Caco-2 (cell line): ENCODE data around the gene SPECC1L. TPM values are rescaled to one million over a fixed set of nuclear protein-coding genes. Genes with fewer than 3 reads are reported as not detected.

ENCODE experiments used
- Bru-seq: library from RNA; stranded (reverse); fragments of 400-500 nt; gene quantifications from one replicate; lab custom pipeline; 2021; lab: Mats Ljungman, UMichigan
- BruChase-seq, 2 experiments: library from RNA; stranded (reverse); fragments of 400-500 nt; gene quantifications; one replicate each; lab custom pipeline; 2021; lab: Mats Ljungman, UMichigan
- BruUV-seq: library from RNA; stranded (reverse); fragments of 400-500 nt; replicated peaks from 2 replicates; lab custom pipeline; 2021; lab: Mats Ljungman, UMichigan
- CTCF ChIA-PET: fragments of 300-600 bp; sonication (Branson Sonifier 250); formaldehyde crosslinking; loops from one replicate; lab custom pipeline; 2022; ENCODE audit warnings: antibody characterized with exemption; lab: Charles Lee
- POLR2A ChIA-PET: fragments of 300-600 bp; sonication (Branson Sonifier 250); formaldehyde crosslinking; loops from one replicate; lab custom pipeline; 2022; ENCODE audit warnings: antibody characterized with exemption; lab: Charles Lee
- DNase-seq, 2 experiments: peaks; one replicate each; pipeline versions ENCODE4 v3.0.0 to v3.0.0-alpha.2; 2020 to 2022
- H3K27me3 ChIP-seq: replicated peaks from 2 replicates; pipeline ENCODE4 v1.6.0; 2011; ENCODE audit warnings: low read length; ENCODE audit not compliant: control insufficient read depth, insufficient read depth
- H3K36me3 ChIP-seq: 2 replicates; pipeline ENCODE4 v1.5.1; 2011; ENCODE audit warnings: low read length; ENCODE audit not compliant: control insufficient read depth, insufficient read depth
- H3K4me1 ChIP-seq: fragments of 250-450 bp; sonication (Bioruptor Pico); 2 replicates; pipeline ENCODE4 v1.5.1; 2020; ENCODE audit warnings: mild to moderate bottlenecking
- H3K4me3 ChIP-seq: 2 replicates; pipeline ENCODE4 v1.5.1; 2011; ENCODE audit warnings: low read depth, mild to moderate bottlenecking, control low read depth, low read length
- H3K9me3 ChIP-seq: fragments of 250-450 bp; sonication (Bioruptor Pico); 2 replicates; pipeline ENCODE4 v1.5.1; 2020; ENCODE audit warnings: mild to moderate bottlenecking, moderate library complexity
- H3K27ac Mint-ChIP-seq: one replicate; pipeline ENCODE4 v1.8.0; 2022; ENCODE audit warnings: mixed read lengths; ENCODE audit not compliant: unreplicated experiment
- H3K27me3 Mint-ChIP-seq: one replicate; pipeline ENCODE4 v1.8.0; 2022; ENCODE audit warnings: mixed read lengths; ENCODE audit not compliant: insufficient read depth, unreplicated experiment
- H3K36me3 Mint-ChIP-seq: one replicate; pipeline ENCODE4 v1.8.0; 2022; ENCODE audit warnings: mild to moderate bottlenecking, mixed read lengths; ENCODE audit not compliant: insufficient read depth, unreplicated experiment
- H3K4me1 Mint-ChIP-seq: one replicate; pipeline ENCODE4 v1.8.0; 2022; ENCODE audit warnings: low read depth, mixed read lengths; ENCODE audit not compliant: unreplicated experiment
- H3K4me3 Mint-ChIP-seq: one replicate; pipeline ENCODE4 v1.8.0; 2022; ENCODE audit warnings: mild to moderate bottlenecking, moderate library complexity, mixed read lengths; ENCODE audit not compliant: unreplicated experiment
- H3K9me3 Mint-ChIP-seq: one replicate; pipeline ENCODE4 v1.8.0; 2022; ENCODE audit warnings: mixed read lengths; ENCODE audit not compliant: unreplicated experiment
- CTCF ChIP-seq, 2 experiments: fragments of 200-600 bp in 1 of 2; IDR thresholded peaks; 1 replicate in 1 of 2; 2 replicates in 1 of 2; pipeline versions ENCODE4 v1.5.1 to v1.8.0; 2011 to 2022; ENCODE audit warnings: antibody characterized with exemption in 1 of 2, control low read depth in 1 of 2, inconsistent platforms in 1 of 2, low read depth in 1 of 2, low read length in 1 of 2, mild to moderate bottlenecking in 1 of 2, moderate library complexity in 1 of 2; ENCODE audit not compliant: insufficient read depth in 1 of 2, severe bottlenecking in 1 of 2, unreplicated experiment in 1 of 2
- intact Hi-C: fragments of 100-400 bp; cut with micrococcal nuclease; formaldehyde crosslinking; loops from one replicate; pipeline ENCODE4 v1.10.0; 2022; ENCODE audit not compliant: unreplicated experiment
- long read RNA-seq: library from polyadenylated mRNA; stranded (forward); transcript quantifications from one replicate; pipeline ENCODE4 v2.0.0, GENCODE V29; 2022
- total RNA-seq: library from RNA; stranded (reverse); gene quantifications from 2 replicates; pipeline ENCODE4 v1.2.3, GENCODE V29; 2022

Gene SPECC1L
- total RNA-seq = 64.6 and 72.8 TPM in 2 replicates
- percentile 78 among the genes with signal in this experiment for Bru-seq, nascent RNA
- BruChase-seq, experiment 1, labeled RNA remaining after a 2-hour chase = percentile 98 among the genes with signal in this experiment
- BruChase-seq, experiment 2, labeled RNA remaining after a 6-hour chase = percentile 97 among the genes with signal in this experiment
- long read RNA-seq, full-length matches to known transcripts = 1 of 17 reads
- long read RNA-seq, partial matches to known transcripts = 11 of 17 reads
- long read RNA-seq, other reads (novel, unspliced or antisense) = 5 of 17 reads

GRCh38 chr22:24270556-24271385 lies at the start of gene SPECC1L:
Gene SPECC1L, plus strand, starts transcription at chr22:24270831. Its CDS starts 31,401 bp downstream, at chr22:24302232.
- Mint-ChIP-seq H3K27me3 (no peaks in the 10 kb centered on the region), H3K4me1 (peaks cover 10% of the 10 kb centered on the region), H3K9me3 (no peaks in the 10 kb centered on the region), H3K27ac (peak within 1 kb of the TSS; percentile 87), H3K36me3 (peaks cover 9% of the 10 kb centered on the region), H3K4me3 (peak within 1 kb of the TSS; percentile 91)
- no peaks in the 10 kb centered on the region for H3K27me3 ChIP-seq
- no peaks in the 10 kb centered on the region for H3K9me3 ChIP-seq
- BruUV-seq = no TSS peak
- no peaks in the 10 kb centered on the region for H3K4me1 ChIP-seq
- peak in 1 of 2 experiments; percentile 34 for TF ChIP-seq CTCF (IDR thresholded peaks at IDR 0.05; ENCODE audit: insufficient read depth in 1 of 2, low read depth in 1 of 2, low read length in 1 of 2, severe bottlenecking in 1 of 2, unreplicated experiment in 1 of 2)
- H3K4me3 ChIP-seq = peak within 1 kb of the TSS; percentile 100
- POLR2A ChIA-PET = no interaction called here
- DNase-seq = peak; percentile 93 to 96
- intact Hi-C loops = no loop called here
- CTCF ChIA-PET = interaction anchor here (0.7 to 1.0 kb wide), 2 partner anchors 63 to 251 kb away, joined by 3 read pairs; no protein-coding TSS in a partner anchor
- no peaks in the 10 kb centered on the region for H3K36me3 ChIP-seq

- POLR2A ChIA-PET = no interaction called here
- H3K4me3 Mint-ChIP-seq = no peak overlapping the region
Measured at GRCh38 chr22:24224468-24224867, 46.2 kb upstream of the SPECC1L start.

More at GRCh38 chr22:24224468-24224867, 46.2 kb upstream of the SPECC1L start:
- no peak for TF ChIP-seq CTCF (IDR thresholded peaks at IDR 0.05; ENCODE audit: insufficient read depth in 1 of 2, low read depth in 1 of 2, low read length in 1 of 2, severe bottlenecking in 1 of 2, unreplicated experiment in 1 of 2)
- H3K4me1 Mint-ChIP-seq = no peaks in the 10 kb centered on the region
- Histone ChIP-seq H3K4me3 (no peak overlapping the region), H3K4me1 (no peaks in the 10 kb centered on the region), H3K27me3 (no peaks in the 10 kb centered on the region), H3K9me3 (0 out of 2 replicates have a peak, but pooled peaks cover 7% of the 10 kb centered on the region), H3K36me3 (no peaks in the 10 kb centered on the region)
- no peaks in the 10 kb centered on the region for H3K27me3 Mint-ChIP-seq
- no peak overlapping the region for H3K27ac Mint-ChIP-seq
- CTCF ChIA-PET = interaction anchor here (0.8 kb wide), 1 partner anchor 23 kb away, joined by 3 read pairs; no protein-coding TSS in a partner anchor
- no peaks in the 10 kb centered on the region for H3K36me3 Mint-ChIP-seq
- intact Hi-C loops = no loop called here
- BruUV-seq = no TSS peak
- DNase-seq = no peak
- peaks cover 10% of the 10 kb centered on the region for H3K9me3 Mint-ChIP-seq
